HepG2 (cell line): ENCODE data around the gene LCN2. TPM values are rescaled to one million over a fixed set of nuclear protein-coding genes. Genes with fewer than 3 reads are reported as not detected.

Source experiments
- FOXA1 ChIP-seq, 2 experiments: fragments of 450-650 bp in 1 of 2; sonication (generic) in 1 of 2; formaldehyde crosslinking in 1 of 2; IDR thresholded peaks; 2 replicates each; pipeline versions ENCODE4 v1.4.0 to v1.6.1; 2016 to 2020; ENCODE audit warnings: missing genetic modification reagents in 1 of 2
- GABPA ChIP-seq, 2 experiments: IDR thresholded peaks; 2 replicates each; pipeline ENCODE4 v1.6.1; 2011 to 2016; ENCODE audit warnings: low read depth in 2 of 2, low read length in 1 of 2, missing biosample characterization in 1 of 2, missing genetic modification characterization in 1 of 2
- GATA4 ChIP-seq: sonication (generic); IDR thresholded peaks from 2 replicates; pipeline ENCODE4 v1.6.1; 2016; ENCODE audit warnings: antibody characterized with exemption, low read depth, borderline replicate concordance
- GTF3A ChIP-seq: sonication (generic); formaldehyde crosslinking; conservative IDR thresholded peaks from 2 replicates; pipeline ENCODE4 v1.4.0; 2020; ENCODE audit warnings: mild to moderate bottlenecking, missing genetic modification reagents
- HDAC2 ChIP-seq: sonication (generic); formaldehyde crosslinking; IDR thresholded peaks from 2 replicates; pipeline ENCODE4 v1.4.0; 2020; ENCODE audit warnings: missing genetic modification reagents
- HNF4G ChIP-seq, 2 experiments: sonication (generic) in 1 of 2; formaldehyde crosslinking in 1 of 2; IDR thresholded peaks; 2 replicates each; pipeline versions ENCODE4 v1.4.0 to v1.6.1; 2011 to 2020; ENCODE audit warnings: borderline replicate concordance in 2 of 2, low read depth in 2 of 2, mild to moderate bottlenecking in 2 of 2, low read length in 1 of 2, missing genetic modification reagents in 1 of 2, moderate library complexity in 1 of 2
- IKZF1 ChIP-seq: fragments of 450-650 bp; IDR thresholded peaks from 2 replicates; pipeline ENCODE4 v1.7.1; 2016
- KAT8 ChIP-seq: IDR thresholded peaks from 2 replicates; pipeline ENCODE4 v1.6.1; 2016; ENCODE audit warnings: missing genetic modification reagents, missing compliant biosample characterization
- KLF13 ChIP-seq: sonication (generic); formaldehyde crosslinking; IDR thresholded peaks from 2 replicates; pipeline ENCODE4 v1.4.0; 2020; ENCODE audit warnings: mild to moderate bottlenecking, missing genetic modification reagents
- NFIB ChIP-seq: sonication (generic); formaldehyde crosslinking; IDR thresholded peaks from 2 replicates; pipeline ENCODE4 v1.9.0; 2021; ENCODE audit warnings: missing genetic modification reagents, mild to moderate bottlenecking, borderline replicate concordance
- NR2F2 ChIP-seq: IDR thresholded peaks from 2 replicates; pipeline ENCODE4 v1.6.1; 2012; ENCODE audit warnings: low read depth, inconsistent platforms, borderline replicate concordance
- NR3C1 ChIP-seq: sonication (generic); formaldehyde crosslinking; IDR thresholded peaks from 2 replicates; pipeline ENCODE4 v1.4.0; 2020; ENCODE audit warnings: missing genetic modification reagents
- PAF1 ChIP-seq: IDR thresholded peaks from 2 replicates; pipeline ENCODE4 v1.6.1; 2016; ENCODE audit warnings: missing genetic modification reagents, missing compliant biosample characterization
- SNAPC2 ChIP-seq: sonication (generic); formaldehyde crosslinking; IDR thresholded peaks from 2 replicates; pipeline ENCODE4 v1.8.1; 2022; ENCODE audit warnings: mild to moderate bottlenecking, missing genetic modification reagents
- ZFP41 ChIP-seq: sonication (generic); formaldehyde crosslinking; IDR thresholded peaks from 2 replicates; pipeline ENCODE4 v1.4.0; 2020; ENCODE audit warnings: mild to moderate bottlenecking, missing genetic modification reagents, borderline replicate concordance
- ZKSCAN8 ChIP-seq: IDR thresholded peaks from 2 replicates; pipeline ENCODE4 v1.6.1; 2016; ENCODE audit warnings: borderline replicate concordance, missing genetic modification reagents, missing compliant biosample characterization
- ZNF232 ChIP-seq: sonication (generic); formaldehyde crosslinking; IDR thresholded peaks from 2 replicates; pipeline ENCODE4 v1.4.0; 2020; ENCODE audit warnings: missing genetic modification reagents, borderline replicate concordance
- ZNF251 ChIP-seq: sonication (generic); formaldehyde crosslinking; IDR thresholded peaks from 2 replicates; pipeline ENCODE4 v1.9.0; 2021; ENCODE audit warnings: mild to moderate bottlenecking, missing genetic modification reagents
- ZNF260 ChIP-seq: sonication (generic); formaldehyde crosslinking; IDR thresholded peaks from 2 replicates; pipeline ENCODE4 v1.4.0; 2020; ENCODE audit warnings: missing genetic modification reagents, low read depth, mild to moderate bottlenecking, borderline replicate concordance
- ZNF713 ChIP-seq: sonication (generic); formaldehyde crosslinking; IDR thresholded peaks from 2 replicates; pipeline ENCODE4 v1.4.0; 2020; ENCODE audit warnings: mild to moderate bottlenecking, missing genetic modification reagents
- ZNF83 ChIP-seq: sonication (generic); formaldehyde crosslinking; IDR thresholded peaks from 2 replicates; pipeline ENCODE4 v1.4.0; 2020; ENCODE audit warnings: missing genetic modification reagents, mild to moderate bottlenecking, borderline replicate concordance
- polyA plus RNA-seq, 8 experiments: library from polyadenylated mRNA; depleted of rRNA in 3 of 8; stranded (reverse) in 7 of 8; unstranded in 1 of 8; fragments of >200 nt; fragmentation: Illumina TruSeq in 4 of 8; extraction: Trizol in 4 of 8; gene quantifications; 2 replicates each; pipeline versions ENCODE4 v1.2.1 to v1.2.3, GENCODE V29; 2011 to 2016; ENCODE audit warnings: low read depth in 4 of 8, missing spikeins in 1 of 8, mixed read lengths in 1 of 8; ENCODE audit not compliant: insufficient read depth in 1 of 8
- total RNA-seq, 5 experiments: library from RNA; depleted of rRNA; stranded (reverse); fragments of >200 nt; fragmentation: Illumina TruSeq; extraction: Trizol; gene quantifications; 2 replicates each; pipeline ENCODE4 v1.2.3, GENCODE V29; 2016; ENCODE audit warnings: low read depth in 1 of 5
- TF ChIP-seq, protein P1 (sequence below): sonication (generic); formaldehyde crosslinking; IDR thresholded peaks from 2 replicates; pipeline ENCODE4 v1.4.0; 2020; ENCODE audit warnings: low read depth, mild to moderate bottlenecking, missing genetic modification reagents
- TF ChIP-seq, protein P2 (sequence below): IDR thresholded peaks from 2 replicates; pipeline ENCODE4 v1.6.1; 2016; ENCODE audit warnings: missing genetic modification reagents, missing compliant biosample characterization
- TF ChIP-seq, protein P3 (sequence below): sonication (generic); formaldehyde crosslinking; IDR thresholded peaks from 2 replicates; pipeline ENCODE4 v1.8.0; 2022; ENCODE audit warnings: missing genetic modification reagents, low read depth, mild to moderate bottlenecking, borderline replicate concordance
- TF ChIP-seq, protein P4 (sequence below): IDR thresholded peaks from 2 replicates; pipeline ENCODE4 v1.6.1; 2016; ENCODE audit warnings: missing compliant biosample characterization, missing genetic modification reagents, borderline replicate concordance
- TF ChIP-seq, protein P5 (sequence below): IDR thresholded peaks from 2 replicates; pipeline ENCODE4 v1.6.1; 2016; ENCODE audit warnings: mild to moderate bottlenecking

LCN2 gene
- total and polyA plus RNA-seq, 2 of the 13 experiments (the other 11 are each of a cell fraction or from before 2014, with no cell fraction given) = 0.38 to 1.4 TPM

DNA sequence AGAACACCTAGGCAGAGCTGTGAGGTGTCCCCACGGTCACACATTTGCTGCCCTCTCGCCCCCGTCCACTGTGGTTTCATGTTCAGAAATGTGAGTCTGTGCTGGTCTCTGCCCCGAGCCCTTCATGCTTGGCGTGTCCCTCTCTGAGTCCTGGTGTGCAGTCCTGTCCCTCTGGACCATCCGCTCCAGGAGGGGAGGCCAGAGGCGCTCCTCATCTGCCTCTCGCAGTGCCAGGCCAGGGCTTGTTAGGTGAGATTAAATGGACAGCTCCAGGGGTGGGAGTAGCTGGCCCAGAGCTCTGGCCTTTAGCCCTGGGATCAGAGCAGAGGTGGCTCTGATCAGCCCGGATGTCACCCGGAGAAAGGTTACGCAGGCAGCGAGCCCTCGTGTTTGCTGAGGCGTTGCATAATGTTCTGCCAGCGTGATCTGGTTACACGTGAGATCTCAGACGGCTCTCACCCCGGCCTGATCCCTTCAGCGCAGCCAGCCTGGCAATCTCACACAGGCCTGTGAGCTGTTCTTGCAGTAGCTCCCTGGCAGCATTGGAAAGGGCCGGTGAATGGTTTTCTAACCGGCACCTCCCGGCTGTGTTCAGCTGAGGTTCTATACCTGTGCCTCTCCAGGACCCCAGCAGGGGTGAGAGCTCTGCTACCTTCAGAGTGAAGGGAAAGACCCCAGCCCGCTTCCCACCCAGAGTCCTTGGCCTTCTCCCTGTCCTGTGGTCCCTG, 46.2 kb upstream of the LCN2 start (continued):
- TF ChIP-seq ZNF713 (CRISPR knock-in tag) = no peak
- no peak for TF ChIP-seq GABPA (IDR thresholded peaks at IDR 0.05; ENCODE audit: low read depth, low read length)
- peak; percentile 71 for TF ChIP-seq GABPA (CRISPR knock-in tag; IDR thresholded peaks at IDR 0.05; ENCODE audit: low read depth)
- TF ChIP-seq, protein P1, sequence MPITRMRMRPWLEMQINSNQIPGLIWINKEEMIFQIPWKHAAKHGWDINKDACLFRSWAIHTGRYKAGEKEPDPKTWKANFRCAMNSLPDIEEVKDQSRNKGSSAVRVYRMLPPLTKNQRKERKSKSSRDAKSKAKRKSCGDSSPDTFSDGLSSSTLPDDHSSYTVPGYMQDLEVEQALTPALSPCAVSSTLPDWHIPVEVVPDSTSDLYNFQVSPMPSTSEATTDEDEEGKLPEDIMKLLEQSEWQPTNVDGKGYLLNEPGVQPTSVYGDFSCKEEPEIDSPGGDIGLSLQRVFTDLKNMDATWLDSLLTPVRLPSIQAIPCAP = peak; percentile 41; the same call in 1 of the 2 replicates
- TF ChIP-seq KLF13 (CRISPR knock-in tag) = no peak
- no peak for TF ChIP-seq NR3C1 (CRISPR knock-in tag)
- TF ChIP-seq, protein P2, sequence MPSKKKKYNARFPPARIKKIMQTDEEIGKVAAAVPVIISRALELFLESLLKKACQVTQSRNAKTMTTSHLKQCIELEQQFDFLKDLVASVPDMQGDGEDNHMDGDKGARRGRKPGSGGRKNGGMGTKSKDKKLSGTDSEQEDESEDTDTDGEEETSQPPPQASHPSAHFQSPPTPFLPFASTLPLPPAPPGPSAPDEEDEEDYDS = peak; percentile 53
- peak; percentile 85 for TF ChIP-seq KAT8 (CRISPR knock-in tag)
- TF ChIP-seq HDAC2 = peak; percentile 99
- TF ChIP-seq HNF4G (IDR thresholded peaks at IDR 0.05; ENCODE audit: borderline replicate concordance, low read depth, low read length) = peak; percentile 90
- peak; percentile 97 for TF ChIP-seq HNF4G (CRISPR knock-in tag; IDR thresholded peaks at IDR 0.05; ENCODE audit: borderline replicate concordance, low read depth)
- no peak; the same call in 1 of the 2 replicates for TF ChIP-seq ZNF83 (CRISPR knock-in tag)
- peak; percentile 88 for TF ChIP-seq ZNF232 (CRISPR knock-in tag)
- no peak for TF ChIP-seq FOXA1 (IDR thresholded peaks at IDR 0.05)
- peak; percentile 91 for TF ChIP-seq FOXA1 (CRISPR knock-in tag; IDR thresholded peaks at IDR 0.05)
- TF ChIP-seq GTF3A = no peak
- TF ChIP-seq GATA4 = peak; percentile 54; the same call in 1 of the 2 replicates
- TF ChIP-seq, protein P3, sequence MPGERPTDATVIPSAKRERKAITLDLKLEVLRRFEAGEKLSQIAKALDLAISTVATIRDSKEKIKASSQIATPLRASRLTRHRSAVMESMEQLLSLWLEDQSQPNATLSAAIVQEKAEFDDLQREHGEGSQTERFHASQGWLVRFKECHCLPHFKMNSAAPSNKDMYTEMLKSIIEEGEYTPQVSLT (CRISPR knock-in tag) = no peak
- no peak for TF ChIP-seq ZNF260 (CRISPR knock-in tag)
- TF ChIP-seq ZKSCAN8 (CRISPR knock-in tag) = peak; percentile 80
- TF ChIP-seq ZFP41 (CRISPR knock-in tag) = peak; percentile 63; the same call in 1 of the 2 replicates
- TF ChIP-seq NR2F2 = no peak
- TF ChIP-seq PAF1 (CRISPR knock-in tag) = no peak
- no peak for TF ChIP-seq ZNF251
- no peak for TF ChIP-seq IKZF1
- TF ChIP-seq, protein P4, sequence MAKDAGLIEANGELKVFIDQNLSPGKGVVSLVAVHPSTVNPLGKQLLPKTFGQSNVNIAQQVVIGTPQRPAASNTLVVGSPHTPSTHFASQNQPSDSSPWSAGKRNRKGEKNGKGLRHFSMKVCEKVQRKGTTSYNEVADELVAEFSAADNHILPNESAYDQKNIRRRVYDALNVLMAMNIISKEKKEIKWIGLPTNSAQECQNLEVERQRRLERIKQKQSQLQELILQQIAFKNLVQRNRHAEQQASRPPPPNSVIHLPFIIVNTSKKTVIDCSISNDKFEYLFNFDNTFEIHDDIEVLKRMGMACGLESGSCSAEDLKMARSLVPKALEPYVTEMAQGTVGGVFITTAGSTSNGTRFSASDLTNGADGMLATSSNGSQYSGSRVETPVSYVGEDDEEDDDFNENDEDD (CRISPR knock-in tag) = peak; percentile 88; the same call in 1 of the 2 replicates
- no peak for TF ChIP-seq NFIB
- TF ChIP-seq, protein P5, sequence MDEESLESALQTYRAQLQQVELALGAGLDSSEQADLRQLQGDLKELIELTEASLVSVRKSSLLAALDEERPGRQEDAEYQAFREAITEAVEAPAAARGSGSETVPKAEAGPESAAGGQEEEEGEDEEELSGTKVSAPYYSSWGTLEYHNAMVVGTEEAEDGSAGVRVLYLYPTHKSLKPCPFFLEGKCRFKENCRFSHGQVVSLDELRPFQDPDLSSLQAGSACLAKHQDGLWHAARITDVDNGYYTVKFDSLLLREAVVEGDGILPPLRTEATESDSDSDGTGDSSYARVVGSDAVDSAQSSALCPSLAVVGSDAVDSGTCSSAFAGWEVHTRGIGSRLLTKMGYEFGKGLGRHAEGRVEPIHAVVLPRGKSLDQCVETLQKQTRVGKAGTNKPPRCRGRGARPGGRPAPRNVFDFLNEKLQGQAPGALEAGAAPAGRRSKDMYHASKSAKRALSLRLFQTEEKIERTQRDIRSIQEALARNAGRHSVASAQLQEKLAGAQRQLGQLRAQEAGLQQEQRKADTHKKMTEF (CRISPR knock-in tag) = peak; percentile 98
- no peak for TF ChIP-seq SNAPC2 (CRISPR knock-in tag)
